Activated CD4-positive, alpha-beta memory T cell treated with anti-CD3 and anti-CD28 coated beads for 36 hours (primary cell): ENCODE measurements around the gene BPIFB3. TPM values are rescaled to one million over a fixed set of nuclear protein-coding genes. Genes with fewer than 3 reads are reported as not detected.
"Not testable (repeated sequence)": the region's sequence is repeated elsewhere in the genome, so short reads cannot be mapped to it uniquely, and the experiment has no call there.

Experiments used
- CTCF ChIA-PET: fragments of 350-600 bp; sonication (Branson Sonifier 250); formaldehyde crosslinking; loops from one replicate; lab custom pipeline; 2021; ENCODE audit warnings: antibody characterized with exemption, inconsistent platforms; lab: Charles Lee
- POLR2A ChIA-PET: fragments of 350-600 bp; sonication (Branson Sonifier 250); formaldehyde crosslinking; loops from one replicate; lab custom pipeline; 2021; ENCODE audit warnings: antibody characterized with exemption; lab: Charles Lee
- DNase-seq: peaks from one replicate; pipeline ENCODE4 v3.0.0-alpha.2; 2020
- H3K27ac Mint-ChIP-seq: one replicate; pipeline ENCODE4 v1.8.0; 2021; ENCODE audit warnings: mixed read lengths
- H3K27me3 Mint-ChIP-seq: one replicate; pipeline ENCODE4 v1.8.0; 2021; ENCODE audit warnings: mixed read lengths
- H3K36me3 Mint-ChIP-seq: one replicate; pipeline ENCODE4 v1.8.0; 2021; ENCODE audit warnings: mixed read lengths
- H3K4me1 Mint-ChIP-seq: one replicate; pipeline ENCODE4 v1.8.0; 2021; ENCODE audit warnings: low read depth, mixed read lengths
- H3K4me3 Mint-ChIP-seq: one replicate; pipeline ENCODE4 v1.8.0; 2021; ENCODE audit warnings: mild to moderate bottlenecking, mixed read lengths
- H3K9me3 Mint-ChIP-seq: one replicate; pipeline ENCODE4 v1.8.0; 2021; ENCODE audit warnings: mixed read lengths
- intact Hi-C: fragments of 100-400 bp; cut with micrococcal nuclease; formaldehyde crosslinking; loops from one replicate; pipeline ENCODE4 v1.15.1; 2023
- total RNA-seq, 2 experiments: library from RNA; stranded (reverse); gene quantifications; one replicate each; pipeline ENCODE4 v1.2.3, GENCODE V29; 2021

BPIFB3 gene
- total RNA-seq, 2 experiments from 2014 or later: not detected

- Mint-ChIP-seq H3K36me3 (no peaks in the 10 kb centered on the region), H3K4me1 (peaks cover 2% of the 10 kb centered on the region)
- intact Hi-C loops: loop anchor here (10.0 kb wide), 1 partner anchor 203 kb away; no protein-coding TSS in a partner anchor
These were observed 38.0 kb downstream of the BPIFB3 start for GRCh38 chr20:33091693-33092092.

GRCh38 chr20:33092361-33092760 is 38.7 kb downstream of the BPIFB3 start:
- no peak overlapping the region for H3K27ac Mint-ChIP-seq
- DNase-seq: no peak
- H3K36me3 Mint-ChIP-seq: no peaks in the 10 kb centered on the region
- H3K27me3 Mint-ChIP-seq: no peaks in the 10 kb centered on the region
- no peaks in the 10 kb centered on the region for H3K9me3 Mint-ChIP-seq
- no peak overlapping the region for H3K4me3 Mint-ChIP-seq
- peaks cover 2% of the 10 kb centered on the region for H3K4me1 Mint-ChIP-seq
- POLR2A ChIA-PET: no interaction called here
- intact Hi-C loops: loop anchor here (10.0 kb wide), 1 partner anchor 202 kb away; no protein-coding TSS in a partner anchor
- CTCF ChIA-PET: interaction anchor here (1.5 kb wide), 1 partner anchor 191 kb away, joined by 5 read pairs; no protein-coding TSS in a partner anchor

More at GRCh38 chr20:33091693-33092092, 38.0 kb downstream of the BPIFB3 start:
- no peaks in the 10 kb centered on the region for H3K9me3 Mint-ChIP-seq
- POLR2A ChIA-PET: no interaction called here
- H3K27me3 Mint-ChIP-seq: no peaks in the 10 kb centered on the region
- H3K27ac Mint-ChIP-seq: no peak overlapping the region
- no peak for DNase-seq
- CTCF ChIA-PET: interaction anchor here (0.5 to 1.5 kb wide), 2 partner anchors 190 to 849 kb away, joined by 3 to 5 read pairs; no protein-coding TSS in a partner anchor
- no peak overlapping the region for H3K4me3 Mint-ChIP-seq

- Mint-ChIP-seq H3K9me3 (no peaks in the 10 kb centered on the region), H3K36me3 (no peaks in the 10 kb centered on the region), H3K27me3 (no peaks in the 10 kb centered on the region), H3K27ac (no peak overlapping the region), H3K4me1 (peaks cover 2% of the 10 kb centered on the region), H3K4me3 (no peak overlapping the region)
- intact Hi-C loops: loop anchor here (10.0 kb wide), 1 partner anchor 202 kb away; no protein-coding TSS in a partner anchor
- no peak for DNase-seq
- CTCF ChIA-PET: no interaction called here
- POLR2A ChIA-PET: no interaction called here
These were observed 39.4 kb downstream of the BPIFB3 start for GRCh38 chr20:33093074-33093473.

- no peak overlapping the region for H3K4me3 Mint-ChIP-seq
- no peaks in the 10 kb centered on the region for H3K36me3 Mint-ChIP-seq
- H3K9me3 Mint-ChIP-seq: no peaks in the 10 kb centered on the region
- H3K27me3 Mint-ChIP-seq: no peaks in the 10 kb centered on the region
- H3K27ac Mint-ChIP-seq: no peak overlapping the region
- CTCF ChIA-PET: no interaction called here
- no peak for DNase-seq
- intact Hi-C loops: loop anchor here (10.0 kb wide), 1 partner anchor 201 kb away; no protein-coding TSS in a partner anchor
- POLR2A ChIA-PET: no interaction called here
- H3K4me1 Mint-ChIP-seq: peaks cover 2% of the 10 kb centered on the region
These were observed 39.9 kb downstream of the BPIFB3 start for GRCh38 chr20:33093582-33093981.

- H3K36me3 Mint-ChIP-seq: no peaks in the 10 kb centered on the region
- ChIA-PET CTCF (interaction anchor here (1.0 to 1.2 kb wide), 4 partner anchors 111 to 317 kb away, joined by 3 to 6 read pairs (median 3); no protein-coding TSS in a partner anchor), POLR2A (no interaction called here)
- H3K4me1 Mint-ChIP-seq: peaks cover 2% of the 10 kb centered on the region
- no peaks in the 10 kb centered on the region for H3K27me3 Mint-ChIP-seq
- DNase-seq: no peak
- no peak overlapping the region for H3K27ac Mint-ChIP-seq
- no peaks in the 10 kb centered on the region for H3K9me3 Mint-ChIP-seq
- intact Hi-C loops: loop anchor here (10.0 kb wide), 1 partner anchor 200 kb away; no protein-coding TSS in a partner anchor
- no peak overlapping the region for H3K4me3 Mint-ChIP-seq
These were observed 41.5 kb downstream of the BPIFB3 start for GRCh38 chr20:33095249-33095648.

GRCh38 chr20:33095902-33096584 is 42.3 kb downstream of the BPIFB3 start:
- POLR2A ChIA-PET, H3K9me3 Mint-ChIP-seq, H3K36me3 Mint-ChIP-seq, H3K4me1 Mint-ChIP-seq, H3K27ac Mint-ChIP-seq, H3K4me3 Mint-ChIP-seq, H3K27me3 Mint-ChIP-seq: not testable (repeated sequence)
- peak; percentile 63 for DNase-seq
- intact Hi-C loops: loop anchor here (1.0 to 10.0 kb wide), 3 partner anchors 194 to 306 kb away; no protein-coding TSS in a partner anchor
- CTCF ChIA-PET: interaction anchor here (0.7 to 1.9 kb wide), 16 partner anchors 9 to 318 kb away, joined by 3 to 25 read pairs (median 4); partner anchors contain the start of gene SUN5

- ChIA-PET CTCF (interaction anchor here (1.1 to 1.9 kb wide), 8 partner anchors 8 to 308 kb away, joined by 3 to 25 read pairs (median 5); no protein-coding TSS in a partner anchor), POLR2A (no interaction called here)
- Mint-ChIP-seq H3K36me3 (no peaks in the 10 kb centered on the region), H3K4me3 (no peak overlapping the region), H3K9me3 (no peaks in the 10 kb centered on the region), H3K27ac (no peak overlapping the region), H3K4me1 (peaks cover 2% of the 10 kb centered on the region), H3K27me3 (no peaks in the 10 kb centered on the region)
- no peak for DNase-seq
- intact Hi-C loops: loop anchor here (10.0 kb wide), 1 partner anchor 198 kb away; no protein-coding TSS in a partner anchor
These were observed 43.3 kb downstream of the BPIFB3 start for GRCh38 chr20:33097001-33097400.

- H3K27ac Mint-ChIP-seq: no peak overlapping the region
- ChIA-PET CTCF (interaction anchor here (0.7 kb wide), 1 partner anchor 14 kb away, joined by 3 read pairs; no protein-coding TSS in a partner anchor), POLR2A (no interaction called here)
- no peaks in the 10 kb centered on the region for H3K27me3 Mint-ChIP-seq
- no peaks in the 10 kb centered on the region for H3K36me3 Mint-ChIP-seq
- DNase-seq: no peak
- H3K9me3 Mint-ChIP-seq: no peaks in the 10 kb centered on the region
- peaks cover 2% of the 10 kb centered on the region for H3K4me1 Mint-ChIP-seq
- intact Hi-C loops: loop anchor here (10.0 kb wide), 1 partner anchor 195 kb away; no protein-coding TSS in a partner anchor
- H3K4me3 Mint-ChIP-seq: no peak overlapping the region
These were observed 46.3 kb downstream of the BPIFB3 start for GRCh38 chr20:33099843-33100538.

GRCh38 chr20:33103556-33103955 is 49.9 kb downstream of the BPIFB3 start:
- DNase-seq: no peak
- intact Hi-C loops: no loop called here
- no peaks in the 10 kb centered on the region for H3K9me3 Mint-ChIP-seq
- ChIA-PET CTCF (interaction anchor here (0.7 kb wide), 1 partner anchor 202 kb away, joined by 3 read pairs; no protein-coding TSS in a partner anchor), POLR2A (no interaction called here)
- no peak overlapping the region for H3K4me3 Mint-ChIP-seq
- no peaks in the 10 kb centered on the region for H3K36me3 Mint-ChIP-seq
- H3K27me3 Mint-ChIP-seq: no peaks in the 10 kb centered on the region
- no peak overlapping the region for H3K27ac Mint-ChIP-seq
- no peaks in the 10 kb centered on the region for H3K4me1 Mint-ChIP-seq

GRCh38 chr20:33104336-33104735 is 50.6 kb downstream of the BPIFB3 start:
- intact Hi-C loops: no loop called here
- POLR2A ChIA-PET: no interaction called here

GRCh38 chr20:33105316-33105924 is 51.7 kb downstream of the BPIFB3 start:
- Mint-ChIP-seq H3K9me3 (no peaks in the 10 kb centered on the region), H3K27ac (no peak overlapping the region), H3K36me3 (no peaks in the 10 kb centered on the region), H3K4me1 (no peaks in the 10 kb centered on the region), H3K4me3 (no peak overlapping the region), H3K27me3 (no peaks in the 10 kb centered on the region)
- intact Hi-C loops: no loop called here
- ChIA-PET CTCF (interaction anchor here (1.3 kb wide), 1 partner anchor 9 kb away, joined by 4 read pairs; no protein-coding TSS in a partner anchor), POLR2A (no interaction called here)
- no peak for DNase-seq

More at GRCh38 chr20:33104336-33104735, 50.6 kb downstream of the BPIFB3 start:
- H3K36me3 Mint-ChIP-seq: no peaks in the 10 kb centered on the region
- no peak overlapping the region for H3K4me3 Mint-ChIP-seq
- H3K27ac Mint-ChIP-seq: no peak overlapping the region
- no peaks in the 10 kb centered on the region for H3K9me3 Mint-ChIP-seq
- CTCF ChIA-PET: no interaction called here
- no peaks in the 10 kb centered on the region for H3K27me3 Mint-ChIP-seq
- DNase-seq: no peak
- H3K4me1 Mint-ChIP-seq: no peaks in the 10 kb centered on the region
